HL-60 (cell line): ENCODE data around the gene TRAF3IP3.

Experiments used
- CTCF ChIP-seq: IDR thresholded peaks from one replicate; pipeline ENCODE4 v1.5.1; 2011; ENCODE audit warnings: low read length, control low read depth, inconsistent platforms; ENCODE audit not compliant: insufficient read depth
- POLR2AphosphoS5 ChIP-seq: IDR thresholded peaks from 2 replicates; pipeline ENCODE4 v1.6.1; 2012; ENCODE audit warnings: low read depth
- REST ChIP-seq: IDR thresholded peaks from 2 replicates; pipeline ENCODE4 v1.6.1; 2012; ENCODE audit warnings: low read depth; ENCODE audit not compliant: insufficient replicate concordance

- no peak for TF ChIP-seq POLR2AphosphoS5
- no peak for TF ChIP-seq REST
- no peak for TF ChIP-seq CTCF
These were observed 75.8 kb downstream of the TRAF3IP3 start for GRCh38 chr1:209831615-209832014.
